Thyroid gland (tissue), 4 donors: Measurements from ENCODE around the gene TAF6.

ENCODE experiments used
- POLR2A ChIP-seq, 2 donors: fragments of 450-650 bp; IDR thresholded peaks; one replicate each; pipeline ENCODE4 v1.6.1; 2017; ENCODE audit warnings: antibody characterized with exemption in 2 of 2, mild to moderate bottlenecking in 2 of 2, moderate library complexity in 1 of 2
- TF ChIP-seq, protein P1 (sequence below), 6 experiments: fragments of 200-600 bp in 3 of 6; fragments of 450-650 bp in 3 of 6; sonication (generic) in 3 of 6; IDR thresholded peaks; one replicate each; pipeline ENCODE4 v1.5.1; 2016 to 2019; ENCODE audit warnings: antibody characterized with exemption in 6 of 6, mild to moderate bottlenecking in 2 of 6, inconsistent platforms in 1 of 6, moderate library complexity in 1 of 6

DNA sequence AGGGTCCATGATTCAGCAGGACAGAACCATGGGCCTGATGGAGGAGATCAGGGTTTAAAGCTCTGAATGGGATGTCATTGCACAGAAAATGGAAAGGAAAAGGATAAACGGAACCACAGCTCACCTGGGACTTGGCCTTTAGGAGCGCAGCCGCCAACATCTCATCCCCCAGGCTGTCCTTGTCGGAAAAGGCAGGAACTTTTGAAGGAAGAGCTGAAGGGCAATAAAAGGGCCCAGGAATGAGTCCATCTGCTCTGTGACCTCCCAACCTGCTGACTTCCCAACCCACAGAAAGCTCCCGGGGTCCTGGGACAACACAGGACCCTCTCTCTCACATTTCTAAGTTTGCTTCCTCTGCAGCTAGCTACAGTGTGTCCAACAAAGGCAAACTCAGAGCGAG is 43.7 kb downstream of the TAF6 start:
- no peak for TF ChIP-seq POLR2A (IDR thresholded peaks at IDR 0.05)
- TF ChIP-seq, protein P1, sequence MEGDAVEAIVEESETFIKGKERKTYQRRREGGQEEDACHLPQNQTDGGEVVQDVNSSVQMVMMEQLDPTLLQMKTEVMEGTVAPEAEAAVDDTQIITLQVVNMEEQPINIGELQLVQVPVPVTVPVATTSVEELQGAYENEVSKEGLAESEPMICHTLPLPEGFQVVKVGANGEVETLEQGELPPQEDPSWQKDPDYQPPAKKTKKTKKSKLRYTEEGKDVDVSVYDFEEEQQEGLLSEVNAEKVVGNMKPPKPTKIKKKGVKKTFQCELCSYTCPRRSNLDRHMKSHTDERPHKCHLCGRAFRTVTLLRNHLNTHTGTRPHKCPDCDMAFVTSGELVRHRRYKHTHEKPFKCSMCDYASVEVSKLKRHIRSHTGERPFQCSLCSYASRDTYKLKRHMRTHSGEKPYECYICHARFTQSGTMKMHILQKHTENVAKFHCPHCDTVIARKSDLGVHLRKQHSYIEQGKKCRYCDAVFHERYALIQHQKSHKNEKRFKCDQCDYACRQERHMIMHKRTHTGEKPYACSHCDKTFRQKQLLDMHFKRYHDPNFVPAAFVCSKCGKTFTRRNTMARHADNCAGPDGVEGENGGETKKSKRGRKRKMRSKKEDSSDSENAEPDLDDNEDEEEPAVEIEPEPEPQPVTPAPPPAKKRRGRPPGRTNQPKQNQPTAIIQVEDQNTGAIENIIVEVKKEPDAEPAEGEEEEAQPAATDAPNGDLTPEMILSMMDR (IDR thresholded peaks at IDR 0.05), result no peak
